Endothelial cell (in vitro differentiated cells): ENCODE results near the gene OSBPL2. TPM values are rescaled to one million over a fixed set of nuclear protein-coding genes. Genes with fewer than 3 reads are reported as not detected.

ENCODE experiments used
- DNase-seq: peaks from one replicate; pipeline ENCODE4 v3.0.0; 2021; ENCODE audit warnings: low spot score
- H3K27ac Mint-ChIP-seq: one replicate; pipeline ENCODE4 v1.8.0; 2021; ENCODE audit warnings: mixed read lengths, inconsistent platforms; ENCODE audit not compliant: unreplicated experiment
- H3K27me3 Mint-ChIP-seq: one replicate; pipeline ENCODE4 v1.8.0; 2021; ENCODE audit warnings: mild to moderate bottlenecking, moderate library complexity, mixed read lengths, inconsistent platforms; ENCODE audit not compliant: unreplicated experiment
- H3K36me3 Mint-ChIP-seq: one replicate; pipeline ENCODE4 v1.8.0; 2021; ENCODE audit warnings: mild to moderate bottlenecking, low read depth, mixed read lengths, inconsistent platforms; ENCODE audit not compliant: unreplicated experiment
- H3K4me1 Mint-ChIP-seq: one replicate; pipeline ENCODE4 v1.8.0; 2021; ENCODE audit warnings: mild to moderate bottlenecking, mixed read lengths, inconsistent platforms; ENCODE audit not compliant: unreplicated experiment
- H3K4me3 Mint-ChIP-seq: one replicate; pipeline ENCODE4 v1.8.0; 2021; ENCODE audit warnings: mild to moderate bottlenecking, mixed read lengths, inconsistent platforms; ENCODE audit not compliant: unreplicated experiment
- H3K9me3 Mint-ChIP-seq: one replicate; pipeline ENCODE4 v1.8.0; 2021; ENCODE audit warnings: mixed read lengths, inconsistent platforms; ENCODE audit not compliant: unreplicated experiment
- total RNA-seq: library from RNA; stranded (reverse); fragmentation: NEBNext Ultra II Directional; extraction: Animal tissue kit (Norgen Biotek cat#: 25700); gene quantifications from one replicate; pipeline ENCODE4 v1.2.1, GENCODE V29; 2021; ENCODE audit not compliant: unreplicated experiment
- TF ChIP-seq, protein P1 (sequence below): fragments of 200-600 bp; sonication (generic); IDR thresholded peaks from one replicate; pipeline ENCODE4 v1.5.0; 2021; ENCODE audit warnings: antibody characterized with exemption; ENCODE audit not compliant: unreplicated experiment

The OSBPL2 gene
- total RNA-seq, 1 donor from 2014 or later: 39.5 TPM

DNA sequence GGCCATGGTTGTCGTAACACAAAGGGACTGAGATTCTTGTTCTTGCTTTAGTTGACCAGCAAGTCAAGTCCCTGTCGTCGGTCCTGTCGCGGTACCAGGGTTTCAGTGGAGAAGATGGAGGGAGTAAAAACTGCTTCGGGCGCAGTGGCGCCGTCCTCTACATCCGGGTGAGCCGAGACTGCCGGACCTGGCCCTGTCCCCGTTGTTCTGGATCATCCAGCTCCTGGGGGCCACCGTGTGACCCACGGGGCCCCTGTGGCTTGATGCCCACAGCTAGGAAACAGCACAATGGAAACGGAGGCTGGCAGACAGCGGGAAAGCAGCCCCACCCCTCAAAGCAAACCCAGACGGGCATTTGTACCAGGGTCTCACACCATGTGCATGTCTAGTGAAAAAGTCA lies 40.5 kb upstream of the OSBPL2 start:
- Mint-ChIP-seq H3K4me3 (no peak overlapping the region), H3K27ac (no peak overlapping the region), H3K9me3 (no peaks in the 10 kb centered on the region), H3K36me3 (peaks cover 22% of the 10 kb centered on the region), H3K4me1 (peaks cover 6% of the 10 kb centered on the region), H3K27me3 (no peaks in the 10 kb centered on the region)
- TF ChIP-seq, protein P1, sequence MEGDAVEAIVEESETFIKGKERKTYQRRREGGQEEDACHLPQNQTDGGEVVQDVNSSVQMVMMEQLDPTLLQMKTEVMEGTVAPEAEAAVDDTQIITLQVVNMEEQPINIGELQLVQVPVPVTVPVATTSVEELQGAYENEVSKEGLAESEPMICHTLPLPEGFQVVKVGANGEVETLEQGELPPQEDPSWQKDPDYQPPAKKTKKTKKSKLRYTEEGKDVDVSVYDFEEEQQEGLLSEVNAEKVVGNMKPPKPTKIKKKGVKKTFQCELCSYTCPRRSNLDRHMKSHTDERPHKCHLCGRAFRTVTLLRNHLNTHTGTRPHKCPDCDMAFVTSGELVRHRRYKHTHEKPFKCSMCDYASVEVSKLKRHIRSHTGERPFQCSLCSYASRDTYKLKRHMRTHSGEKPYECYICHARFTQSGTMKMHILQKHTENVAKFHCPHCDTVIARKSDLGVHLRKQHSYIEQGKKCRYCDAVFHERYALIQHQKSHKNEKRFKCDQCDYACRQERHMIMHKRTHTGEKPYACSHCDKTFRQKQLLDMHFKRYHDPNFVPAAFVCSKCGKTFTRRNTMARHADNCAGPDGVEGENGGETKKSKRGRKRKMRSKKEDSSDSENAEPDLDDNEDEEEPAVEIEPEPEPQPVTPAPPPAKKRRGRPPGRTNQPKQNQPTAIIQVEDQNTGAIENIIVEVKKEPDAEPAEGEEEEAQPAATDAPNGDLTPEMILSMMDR: no peak
- DNase-seq: no peak

DNA sequence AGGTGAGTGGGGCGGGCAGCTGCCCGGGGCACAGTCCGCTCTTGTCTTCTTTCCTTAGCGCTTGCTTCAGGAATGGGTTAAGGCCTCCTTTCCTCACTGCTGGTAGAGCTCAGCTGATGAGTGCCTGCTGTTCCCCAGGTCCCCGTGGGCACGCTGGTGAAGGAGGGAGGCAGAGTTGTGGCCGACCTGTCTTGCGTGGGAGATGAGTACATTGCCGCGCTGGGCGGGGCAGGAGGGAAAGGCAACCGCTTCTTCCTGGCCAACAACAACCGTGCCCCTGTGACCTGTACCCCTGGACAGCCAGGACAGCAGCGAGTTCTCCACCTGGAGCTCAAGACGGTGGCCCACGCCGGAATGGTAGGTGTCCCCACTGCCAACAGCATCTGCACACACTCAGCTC lies 39.8 kb upstream of the OSBPL2 start:
- Mint-ChIP-seq H3K4me3 (no peak overlapping the region), H3K27me3 (peaks cover 6% of the 10 kb centered on the region), H3K27ac (no peak overlapping the region), H3K36me3 (peaks cover 27% of the 10 kb centered on the region), H3K9me3 (no peaks in the 10 kb centered on the region), H3K4me1 (peaks cover 12% of the 10 kb centered on the region)
- TF ChIP-seq, protein P1: no peak
- DNase-seq: no peak

DNA sequence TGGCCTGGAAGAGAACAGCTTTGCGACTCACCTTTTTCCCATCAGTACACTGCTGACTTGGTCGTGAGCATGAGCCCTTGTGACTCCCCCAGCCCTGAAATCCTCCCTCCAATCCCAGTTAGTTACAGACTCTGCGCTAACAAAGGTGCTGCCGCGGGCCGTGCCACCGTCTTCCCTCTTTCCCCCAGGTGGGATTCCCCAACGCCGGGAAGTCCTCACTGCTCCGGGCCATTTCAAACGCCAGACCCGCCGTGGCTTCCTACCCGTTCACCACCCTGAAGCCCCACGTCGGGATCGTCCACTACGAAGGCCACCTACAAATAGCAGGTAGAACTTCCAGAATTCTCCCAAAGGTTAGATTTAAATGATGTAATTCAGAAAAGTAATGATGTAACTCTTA lies 39.4 kb upstream of the OSBPL2 start:
- H3K9me3 Mint-ChIP-seq: no peaks in the 10 kb centered on the region
- H3K4me3 Mint-ChIP-seq: peak overlapping the region; percentile 72
- peaks cover 28% of the 10 kb centered on the region for H3K36me3 Mint-ChIP-seq
- no peak overlapping the region for H3K27ac Mint-ChIP-seq
- H3K4me1 Mint-ChIP-seq: peaks cover 14% of the 10 kb centered on the region
- no peak for DNase-seq
- H3K27me3 Mint-ChIP-seq: peaks cover 8% of the 10 kb centered on the region
- TF ChIP-seq, protein P1: no peak

DNA sequence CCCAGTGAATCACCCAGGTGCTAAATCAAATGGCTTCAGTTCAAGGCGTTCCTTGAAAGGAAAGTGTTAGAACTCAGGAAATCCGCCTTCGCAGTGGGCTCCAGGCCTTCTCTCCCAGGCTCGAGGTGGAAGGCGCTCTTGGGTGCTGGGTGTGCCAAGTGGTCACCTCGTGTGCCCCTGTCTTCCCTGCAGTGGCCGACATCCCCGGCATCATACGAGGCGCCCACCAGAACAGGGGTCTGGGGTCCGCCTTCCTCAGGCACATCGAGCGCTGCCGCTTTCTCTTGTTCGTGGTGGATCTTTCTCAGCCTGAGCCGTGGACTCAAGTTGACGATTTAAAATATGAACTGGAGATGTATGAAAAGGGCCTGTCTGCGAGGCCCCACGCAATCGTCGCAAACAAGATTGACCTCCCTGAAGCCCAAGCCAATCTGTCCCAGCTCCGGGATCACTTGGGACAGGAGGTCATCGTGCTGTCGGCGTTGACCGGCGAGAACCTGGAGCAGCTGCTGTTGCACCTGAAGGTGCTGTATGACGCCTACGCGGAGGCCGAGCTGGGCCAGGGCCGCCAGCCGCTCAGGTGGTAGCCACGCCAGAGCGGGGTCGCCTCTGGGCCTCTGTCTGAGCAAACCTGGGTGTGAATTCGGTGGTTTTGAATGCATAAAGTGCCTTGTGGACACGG lies 37.7 kb upstream of the OSBPL2 start:
- no peaks in the 10 kb centered on the region for H3K9me3 Mint-ChIP-seq
- TF ChIP-seq, protein P1: no peak
- H3K36me3 Mint-ChIP-seq: peaks cover 25% of the 10 kb centered on the region
- H3K4me1 Mint-ChIP-seq: peaks cover 14% of the 10 kb centered on the region
- no peak for DNase-seq
- peak overlapping the region; percentile 53 for H3K4me3 Mint-ChIP-seq
- peaks cover 8% of the 10 kb centered on the region for H3K27me3 Mint-ChIP-seq
- H3K27ac Mint-ChIP-seq: no peak overlapping the region

DNA sequence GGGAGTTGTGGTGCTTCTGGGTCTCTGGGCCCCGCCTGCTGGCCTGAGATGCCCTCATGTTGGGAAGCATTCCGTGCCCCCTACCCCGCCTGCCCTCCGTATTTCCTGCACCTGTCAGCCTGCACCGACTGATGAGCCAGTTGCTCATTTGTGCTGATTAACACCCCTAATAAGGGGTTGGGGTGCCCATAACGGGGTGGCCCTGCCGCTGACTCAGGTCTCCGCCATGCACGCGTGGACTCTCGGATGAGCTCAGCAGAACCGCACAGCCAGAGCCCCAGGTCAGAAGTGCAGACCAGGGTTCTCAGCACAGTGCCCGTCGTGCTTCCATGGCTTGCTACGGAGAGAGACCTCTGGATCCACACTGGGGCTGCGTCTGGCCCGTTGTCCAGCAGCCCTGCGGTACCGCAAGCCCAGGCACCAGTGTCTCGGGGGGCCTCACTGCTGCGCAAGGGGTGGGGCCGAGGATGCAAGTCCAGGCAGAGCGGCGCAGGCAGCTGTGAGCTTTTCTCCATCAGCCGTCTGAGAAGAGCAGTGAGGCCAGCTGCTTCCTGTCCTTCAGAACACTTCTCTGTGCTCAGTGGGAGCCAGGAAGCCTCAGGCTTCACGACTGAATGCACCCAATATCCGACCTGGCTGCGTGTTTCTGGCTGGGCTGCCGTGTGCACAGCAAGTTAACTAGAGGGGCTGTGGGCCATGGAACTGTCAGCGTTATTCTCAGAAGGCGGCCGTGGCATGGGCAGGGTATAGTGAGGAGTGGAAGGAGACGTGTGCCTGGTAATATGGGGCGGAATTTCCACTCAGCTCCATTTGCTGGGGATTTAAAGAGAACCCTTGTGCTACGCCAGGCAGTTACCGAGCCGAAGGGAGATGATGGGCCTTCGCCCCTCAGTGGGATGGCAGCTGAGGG lies 36.9 kb upstream of the OSBPL2 start:
- H3K27ac Mint-ChIP-seq: no peak overlapping the region
- no peak for DNase-seq

More for the DNA sequence above, 36.9 kb upstream of the OSBPL2 start:
- H3K4me3 Mint-ChIP-seq: no peak overlapping the region
- peaks cover 23% of the 10 kb centered on the region for H3K36me3 Mint-ChIP-seq
- TF ChIP-seq, protein P1: no peak
- H3K27me3 Mint-ChIP-seq: peaks cover 8% of the 10 kb centered on the region
- H3K4me1 Mint-ChIP-seq: peaks cover 14% of the 10 kb centered on the region
- H3K9me3 Mint-ChIP-seq: no peaks in the 10 kb centered on the region
